Lower lobe of right lung (tissue), 2 donors: ENCODE data around the gene ACTG1. TPM values are rescaled to one million over a fixed set of nuclear protein-coding genes. Genes with fewer than 3 reads are reported as not detected.

Source experiments
- ATAC-seq, 2 donors: fragments of 200-7000 bp; cut with Tn5 transposase; one replicate each; pipeline ENCODE4 v1.9.1; 2020 to 2022; ENCODE audit warnings: mild to moderate bottlenecking in 2 of 2, moderate library complexity in 2 of 2
- DNase-seq: peaks from one replicate; pipeline ENCODE4 v3.0.0-alpha.2; 2020
- H3K27ac ChIP-seq: fragments of 200-600 bp; one replicate; pipeline ENCODE4 v1.8.0; 2022
- H3K27me3 ChIP-seq: fragments of 200-600 bp; one replicate; pipeline ENCODE4 v1.8.0; 2022; ENCODE audit warnings: low read depth
- H3K36me3 ChIP-seq: fragments of 200-600 bp; one replicate; pipeline ENCODE4 v1.8.0; 2022; ENCODE audit warnings: mild to moderate bottlenecking
- H3K4me1 ChIP-seq: fragments of 200-600 bp; one replicate; pipeline ENCODE4 v1.8.0; 2022
- H3K4me3 ChIP-seq: fragments of 200-600 bp; one replicate; pipeline ENCODE4 v1.8.0; 2022; ENCODE audit warnings: mild to moderate bottlenecking
- H3K9me3 ChIP-seq: fragments of 200-600 bp; one replicate; pipeline ENCODE4 v1.8.0; 2022
- intact Hi-C: fragments of 100-400 bp; cut with DNase I; formaldehyde crosslinking; loops from one replicate; pipeline ENCODE4 v1.11.0; 2022
- long read RNA-seq: library from polyadenylated mRNA; unstranded; transcript quantifications from one replicate; pipeline ENCODE4 v2.0.0, GENCODE V29; 2021
- total RNA-seq: library from RNA; stranded (reverse); fragmentation: NEBNext Ultra II Directional; extraction: Animal tissue kit (Norgen Biotek cat#: 25700); gene quantifications from one replicate; pipeline ENCODE4 v1.2.1, GENCODE V29; 2021
- TF ChIP-seq, protein P1 (sequence below): fragments of 200-600 bp; IDR thresholded peaks from one replicate; pipeline ENCODE4 v1.8.0; 2022; ENCODE audit warnings: antibody characterized with exemption, mild to moderate bottlenecking
- donor health status: DM: no; HTN: yes; CAD: no; lungs with severe emphysema.

Gene ACTG1
- total RNA-seq = 1,821 TPM
- long read RNA-seq, transcript ACTG1-214 (7 exons, 1,720 nt) = minor isoform, 45 of 2,458 reads
- long read RNA-seq, transcript ACTG1-212 (4 exons, 1,698 nt) = minor isoform, 80 of 2,458 reads
- long read RNA-seq, transcript ACTG1-206 (6 exons, 1,919 nt) = major isoform, 2,052 of 2,458 reads
- long read RNA-seq, transcript ACTG1-207 (3 exons, 1,678 nt) = minor isoform, 77 of 2,458 reads
- long read RNA-seq, partial matches to known transcripts = 48 of 2,458 reads
- long read RNA-seq, other reads (novel, unspliced or antisense) = 97 of 2,458 reads

DNA sequence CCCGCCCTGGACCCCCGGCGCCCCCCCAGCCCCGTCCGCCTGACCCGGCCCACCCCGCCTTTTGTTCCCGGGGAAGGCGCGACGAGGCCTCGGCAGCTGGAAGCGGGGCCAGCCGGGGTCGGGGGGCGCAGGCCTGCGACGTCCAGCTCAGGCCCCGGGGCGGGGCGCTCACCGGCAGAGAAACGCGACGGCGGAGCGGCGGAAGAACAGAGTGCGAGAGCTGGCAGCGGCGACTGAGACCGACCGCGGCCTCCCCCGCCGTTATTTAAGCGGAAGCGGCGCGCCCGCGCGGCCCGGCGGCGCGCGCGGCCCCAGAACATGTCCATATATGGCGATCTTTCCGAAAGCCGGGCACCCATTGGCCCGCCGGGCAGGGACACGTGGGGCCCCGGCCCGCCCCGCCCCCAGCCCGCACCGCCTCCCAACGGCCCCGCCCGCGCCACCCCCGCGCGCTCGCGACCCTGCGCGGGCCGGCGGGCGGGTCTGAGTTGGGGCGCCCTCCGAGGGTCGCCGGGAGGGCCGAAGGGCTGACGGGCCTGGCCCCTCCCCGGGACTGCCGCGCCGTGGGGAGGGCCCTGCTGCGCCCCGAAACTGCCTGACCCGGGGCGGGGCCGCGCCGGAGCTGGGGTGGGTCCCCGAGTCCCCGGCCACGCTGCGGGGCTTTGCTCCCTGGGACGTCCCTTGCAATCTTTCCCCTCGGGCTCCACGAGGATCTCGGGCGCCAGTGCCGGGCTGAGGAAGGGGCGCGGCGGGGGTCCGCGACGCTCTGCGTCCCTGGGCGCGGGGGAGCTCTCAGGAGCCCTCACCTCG lies at the start of gene ACTG1:
Gene ACTG1 (minus strand): TSS at position 238 of the 810 bp plus-strand sequence. CDS start 445 bp downstream, outside the sequence.
- Histone ChIP-seq H3K4me3 (peak within 1 kb of the TSS; percentile 94), H3K36me3 (peaks cover 34% of the 10 kb centered on the region), H3K4me1 (peaks cover 44% of the 10 kb centered on the region), H3K27me3 (no peaks in the 10 kb centered on the region), H3K27ac (peak within 1 kb of the TSS; percentile 100), H3K9me3 (no peaks in the 10 kb centered on the region)
- TF ChIP-seq, protein P1, sequence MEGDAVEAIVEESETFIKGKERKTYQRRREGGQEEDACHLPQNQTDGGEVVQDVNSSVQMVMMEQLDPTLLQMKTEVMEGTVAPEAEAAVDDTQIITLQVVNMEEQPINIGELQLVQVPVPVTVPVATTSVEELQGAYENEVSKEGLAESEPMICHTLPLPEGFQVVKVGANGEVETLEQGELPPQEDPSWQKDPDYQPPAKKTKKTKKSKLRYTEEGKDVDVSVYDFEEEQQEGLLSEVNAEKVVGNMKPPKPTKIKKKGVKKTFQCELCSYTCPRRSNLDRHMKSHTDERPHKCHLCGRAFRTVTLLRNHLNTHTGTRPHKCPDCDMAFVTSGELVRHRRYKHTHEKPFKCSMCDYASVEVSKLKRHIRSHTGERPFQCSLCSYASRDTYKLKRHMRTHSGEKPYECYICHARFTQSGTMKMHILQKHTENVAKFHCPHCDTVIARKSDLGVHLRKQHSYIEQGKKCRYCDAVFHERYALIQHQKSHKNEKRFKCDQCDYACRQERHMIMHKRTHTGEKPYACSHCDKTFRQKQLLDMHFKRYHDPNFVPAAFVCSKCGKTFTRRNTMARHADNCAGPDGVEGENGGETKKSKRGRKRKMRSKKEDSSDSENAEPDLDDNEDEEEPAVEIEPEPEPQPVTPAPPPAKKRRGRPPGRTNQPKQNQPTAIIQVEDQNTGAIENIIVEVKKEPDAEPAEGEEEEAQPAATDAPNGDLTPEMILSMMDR = no peak
- intact Hi-C loops = no loop called here
- peak; percentile 75 to 85 for ATAC-seq
- DNase-seq = peak; percentile 95

DNA sequence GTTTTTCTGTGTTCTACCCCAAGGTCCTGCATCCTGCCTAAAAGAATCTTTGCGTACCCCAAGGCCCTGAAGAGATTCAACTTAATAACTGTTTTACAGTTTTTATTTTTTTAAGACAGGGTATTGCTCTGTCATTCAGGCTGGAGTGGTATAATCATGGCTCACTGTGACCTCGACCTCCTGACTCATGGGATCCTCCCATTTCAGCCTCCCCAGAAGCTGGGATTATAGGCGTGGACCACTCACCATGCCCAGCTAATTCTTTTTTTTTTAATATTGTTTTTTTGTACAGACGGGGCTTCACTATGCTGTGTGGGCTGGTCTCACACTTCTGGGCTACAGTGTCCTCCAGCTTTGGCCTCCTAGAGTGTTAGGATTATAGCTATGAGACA lies 48.9 kb upstream of the ACTG1 start:
- Histone ChIP-seq H3K36me3 (peaks cover 100% of the 10 kb centered on the region), H3K9me3 (no peaks in the 10 kb centered on the region), H3K4me3 (no peak overlapping the region), H3K27me3 (no peaks in the 10 kb centered on the region), H3K4me1 (peaks cover 18% of the 10 kb centered on the region), H3K27ac (no peak overlapping the region)
- DNase-seq (no peak), ATAC-seq (no peak)
- intact Hi-C loops = no loop called here
- TF ChIP-seq, protein P1 = no peak

DNA sequence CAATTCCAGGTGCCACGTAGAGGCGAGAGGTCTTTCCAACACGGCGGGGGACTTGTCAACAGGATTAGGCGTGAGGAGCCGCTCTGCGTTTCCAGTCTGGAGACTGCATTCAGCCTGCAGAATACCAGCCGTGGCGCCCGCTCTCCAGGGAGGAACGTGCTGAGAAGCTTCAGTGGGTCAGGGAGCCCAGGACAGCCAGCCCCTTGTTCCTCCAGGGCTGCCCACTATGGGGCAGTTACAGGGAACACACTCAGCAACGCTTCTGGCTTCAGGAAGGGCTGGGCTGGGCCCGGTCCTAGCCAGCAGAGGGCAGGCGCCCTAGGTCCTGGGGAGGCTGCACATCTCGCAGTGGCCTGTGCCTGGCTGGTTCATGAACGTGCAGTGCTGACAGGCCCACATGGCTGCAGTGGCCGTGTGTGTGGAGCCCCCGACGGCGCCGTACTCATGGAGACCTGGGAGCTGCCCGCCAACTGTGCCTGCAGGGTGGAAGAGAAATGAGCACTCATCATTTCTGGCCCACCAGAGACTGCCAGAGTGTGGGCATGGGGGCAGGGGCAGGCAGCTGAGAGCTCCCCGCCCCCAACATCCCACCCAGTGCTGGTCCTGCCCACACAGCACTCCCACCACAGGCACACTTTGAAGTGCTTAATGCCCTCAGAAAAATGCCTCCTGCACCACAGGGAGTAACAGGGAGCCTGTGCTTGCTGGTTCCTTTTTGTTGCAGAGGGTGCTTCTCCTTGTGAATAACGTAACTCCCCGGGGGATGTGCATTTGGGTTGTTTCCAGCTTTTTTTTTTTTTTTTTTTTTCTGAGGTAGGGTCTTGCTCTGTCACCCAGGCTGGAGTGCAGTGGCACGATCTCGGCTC lies 46.6 kb upstream of the ACTG1 start:
- TF ChIP-seq, protein P1 = no peak
- Histone ChIP-seq H3K27ac (no peak overlapping the region), H3K27me3 (no peaks in the 10 kb centered on the region), H3K9me3 (no peaks in the 10 kb centered on the region), H3K36me3 (peaks cover 81% of the 10 kb centered on the region), H3K4me3 (no peak overlapping the region), H3K4me1 (peaks cover under 1% of the 10 kb centered on the region)
- intact Hi-C loops = no loop called here
- DNase-seq (no peak), ATAC-seq (peak in 1 of 2 donors; percentile 7)

DNA sequence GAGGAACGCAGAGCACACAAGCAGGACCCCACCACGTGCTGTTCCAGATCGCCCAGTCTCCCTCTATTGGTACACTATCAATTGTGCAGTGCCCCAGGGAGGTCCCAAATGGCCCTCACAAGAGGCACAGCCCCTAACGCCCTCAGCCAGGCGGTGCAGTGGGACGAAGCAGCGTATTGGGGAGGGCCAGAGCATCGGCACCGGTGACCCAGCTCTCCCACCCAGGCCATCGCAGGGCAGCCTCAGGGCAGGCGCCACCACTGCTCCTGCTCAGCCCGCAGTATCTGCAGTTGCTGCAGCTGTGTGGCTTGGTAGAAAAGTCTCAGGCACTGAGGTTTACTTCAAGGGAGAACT lies 45.5 kb upstream of the ACTG1 start:
- H3K4me1 ChIP-seq = peaks cover 12% of the 10 kb centered on the region
- no peaks in the 10 kb centered on the region for H3K27me3 ChIP-seq
- H3K27ac ChIP-seq = no peak overlapping the region
- H3K36me3 ChIP-seq = peaks cover 70% of the 10 kb centered on the region
- TF ChIP-seq, protein P1 = no peak
- no peak for ATAC-seq
- H3K9me3 ChIP-seq = no peaks in the 10 kb centered on the region
- H3K4me3 ChIP-seq = no peak overlapping the region
- no peak for DNase-seq
- intact Hi-C loops = no loop called here

DNA sequence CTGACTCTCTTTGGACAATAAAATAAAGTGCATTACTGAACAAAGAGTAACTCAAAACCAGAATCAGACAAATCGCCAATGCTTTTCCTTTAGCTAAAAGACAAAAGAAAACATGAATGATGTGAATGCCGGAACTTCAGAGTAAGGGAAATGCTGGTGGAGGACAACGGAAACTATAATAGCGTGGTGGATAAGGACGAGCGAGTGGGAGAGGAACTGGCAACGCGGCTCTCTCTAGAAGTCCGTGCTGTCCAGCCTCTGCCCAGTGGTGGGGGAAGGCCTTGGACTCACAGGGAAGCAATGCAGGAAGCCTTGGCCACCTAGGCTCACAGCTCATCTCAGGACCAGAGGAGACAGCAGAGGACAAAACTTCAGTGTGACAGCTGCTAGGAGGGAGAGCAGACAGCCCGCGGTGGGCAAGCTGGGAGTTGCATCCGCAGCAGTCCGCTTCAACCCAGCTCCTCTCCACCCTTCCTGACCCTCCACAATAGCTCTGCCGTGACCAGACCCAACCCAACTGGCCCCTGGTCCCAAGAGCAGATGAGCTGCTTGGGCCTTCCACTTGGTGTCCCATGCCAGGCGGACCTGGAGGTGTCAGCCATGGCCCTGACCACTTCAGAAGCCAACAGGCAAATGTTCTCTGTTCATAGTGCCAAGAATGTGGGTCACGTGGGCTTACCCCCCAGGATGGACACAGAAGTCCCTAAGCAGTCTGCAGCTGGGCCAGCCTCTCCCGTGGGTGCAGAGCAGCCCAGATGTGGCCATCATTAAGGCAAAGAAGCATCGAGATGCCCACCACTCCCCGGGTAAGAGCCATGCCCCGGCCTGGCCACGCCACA lies 44.9 kb upstream of the ACTG1 start:
- TF ChIP-seq, protein P1 = no peak
- no peak overlapping the region for H3K4me3 ChIP-seq
- H3K36me3 ChIP-seq = peaks cover 64% of the 10 kb centered on the region
- no peaks in the 10 kb centered on the region for H3K9me3 ChIP-seq
- ATAC-seq (no peak), DNase-seq (no peak)
- no peaks in the 10 kb centered on the region for H3K27me3 ChIP-seq
- intact Hi-C loops = no loop called here
- H3K4me1 ChIP-seq = peaks cover 14% of the 10 kb centered on the region
- H3K27ac ChIP-seq = no peak overlapping the region
